Adrenal gland (tissue), 5 donors: ENCODE data around the gene RSRC1.

Experiments
- CTCF ChIP-seq, 6 experiments: fragments of 450-650 bp in 4 of 6; fragments of 200-600 bp in 2 of 6; sonication (generic) in 1 of 6; IDR thresholded peaks; 1 replicate in 5 of 6; 2 replicates in 1 of 6; pipeline versions ENCODE4 v1.5.1 to v1.8.0; 2016 to 2021; ENCODE audit warnings: antibody characterized with exemption in 6 of 6, mild to moderate bottlenecking in 2 of 6, moderate library complexity in 1 of 6
- POLR2A ChIP-seq, 2 donors: fragments of 450-650 bp; IDR thresholded peaks; one replicate each; pipeline ENCODE4 v1.6.1; 2017; ENCODE audit warnings: antibody characterized with exemption in 2 of 2, mild to moderate bottlenecking in 2 of 2, moderate library complexity in 1 of 2
- donor health status: DM: no; HTN: no; CAD: no.

GRCh38 chr3:158108445-158108985 is 1.4 kb upstream of the RSRC1 start:
- TF ChIP-seq CTCF (IDR thresholded peaks at IDR 0.05) (no peak), POLR2A (IDR thresholded peaks at IDR 0.05) (no peak)
